GM18873 (cell line): ENCODE measurements around the gene NUFIP2.

ENCODE experiments used
- ATAC-seq: cut with Tn5 transposase; IDR thresholded peaks from one replicate; pipeline ENCODE4 v1.9.1; 2021; ENCODE audit warnings: mild to moderate bottlenecking, moderate library complexity, moderate number of reproducible peaks; ENCODE audit not compliant: unreplicated experiment, low FRiP score

NUFIP2 gene

GRCh38 chr17:29207975-29208374 lies 86.0 kb downstream of the NUFIP2 start:
- ATAC-seq: no peak
